ENCODE results near the gene CLK2. TPM values are rescaled to one million over a fixed set of nuclear protein-coding genes. Genes with fewer than 3 reads are reported as not detected.

The CLK2 gene
- total and polyA plus RNA-seq, 2 of the 13 experiments (the other 11 are each of a cell fraction or from before 2014, with no cell fraction given) = 20.1 to 73.5 TPM

GRCh38 chr1:155300553-155301329 is 27.4 kb upstream of the CLK2 start (continued):
- TF ChIP-seq HMGA1 (CRISPR knock-in tag; conservative IDR thresholded peaks at IDR 0.05) (no peak), HES4 (CRISPR knock-in tag; IDR thresholded peaks at IDR 0.05; ENCODE audit: borderline replicate concordance) (no peak), ZNF343 (CRISPR knock-in tag; IDR thresholded peaks at IDR 0.05) (no peak), ATF1 (CRISPR knock-in tag; IDR thresholded peaks at IDR 0.05) (no peak), MYC (CRISPR knock-in tag; IDR thresholded peaks at IDR 0.05; ENCODE audit: borderline replicate concordance) (peak; percentile 91; the same call in 1 of the 2 replicates), ZFP82 (CRISPR knock-in tag; IDR thresholded peaks at IDR 0.05; ENCODE audit: borderline replicate concordance) (peak; percentile 97), DRAP1 (CRISPR knock-in tag; IDR thresholded peaks at IDR 0.05) (peak; percentile 95), ATF5 (CRISPR knock-in tag; IDR thresholded peaks at IDR 0.05; ENCODE audit: low read depth) (peak; percentile 92; the same call in 1 of the 2 replicates), ZNF660 (CRISPR knock-in tag; IDR thresholded peaks at IDR 0.05; ENCODE audit: borderline replicate concordance, low read depth) (no peak), ZNF839 (CRISPR knock-in tag; IDR thresholded peaks at IDR 0.05; ENCODE audit: borderline replicate concordance) (no peak), E2F1 (CRISPR knock-in tag; IDR thresholded peaks at IDR 0.05) (peak; percentile 53; the same call in 1 of the 2 replicates), ZBTB38 (CRISPR knock-in tag; IDR thresholded peaks at IDR 0.05) (peak; percentile 95), TEAD3 (CRISPR knock-in tag; optimal IDR thresholded peaks at IDR 0.05; ENCODE audit: borderline replicate concordance) (peak; percentile 77), AHR (CRISPR knock-in tag; IDR thresholded peaks at IDR 0.05) (peak; percentile 90; the same call in 1 of the 2 replicates), MAFK (conservative IDR thresholded peaks at IDR 0.05 in 1 of 2, IDR thresholded peaks at IDR 0.05 in 1 of 2; ENCODE audit: low read length in 2 of 2) (no peak), ZNF318 (CRISPR knock-in tag; IDR thresholded peaks at IDR 0.05) (0 out of 2 replicates have a peak, but pooled peaks have one; percentile 62), ZNF563 (CRISPR knock-in tag; IDR thresholded peaks at IDR 0.05) (peak; percentile 90), NFATC3 (CRISPR knock-in tag; IDR thresholded peaks at IDR 0.05) (no peak), PLRG1 (conservative IDR thresholded peaks at IDR 0.05) (no peak), NCOA5 (CRISPR knock-in tag; IDR thresholded peaks at IDR 0.05) (no peak)

Measured in HepG2 (cell line).